GM12878 (cell line): ENCODE data around the gene THAP5. TPM values are rescaled to one million over a fixed set of nuclear protein-coding genes. Genes with fewer than 3 reads are reported as not detected.

Experiments used
- ASH2L ChIP-seq: fragments of 300-600, 200-600 bp; sonication (generic); IDR thresholded peaks from 2 replicates; pipeline ENCODE4 v1.6.1; 2017; ENCODE audit warnings: low read depth, mild to moderate bottlenecking, borderline replicate concordance
- ATF2 ChIP-seq: IDR thresholded peaks from 2 replicates; pipeline ENCODE4 v1.6.1; 2012; ENCODE audit warnings: low read length, inconsistent platforms
- BACH1 ChIP-seq: fragments of 450-650 bp; IDR thresholded peaks from 2 replicates; pipeline ENCODE4 v1.6.1; 2017; ENCODE audit warnings: mild to moderate bottlenecking, borderline replicate concordance
- BCL3 ChIP-seq: IDR thresholded peaks from 2 replicates; pipeline ENCODE4 v1.6.1; 2011; ENCODE audit warnings: borderline replicate concordance, low read depth, mild to moderate bottlenecking, moderate library complexity, low read length; ENCODE audit not compliant: insufficient read depth, poor library complexity, severe bottlenecking
- BHLHE40 ChIP-seq, 2 experiments: fragments of 450-650 bp in 1 of 2; IDR thresholded peaks; 2 replicates each; pipeline ENCODE4 v1.6.1; 2011 to 2017; ENCODE audit warnings: low read depth in 2 of 2, borderline replicate concordance in 1 of 2, improper control_type of control experiment in 1 of 2, low read length in 1 of 2, mild to moderate bottlenecking in 1 of 2
- E2F8 ChIP-seq: fragments of 450-650 bp; IDR thresholded peaks from 2 replicates; pipeline ENCODE4 v1.6.1; 2018; ENCODE audit warnings: mild to moderate bottlenecking, low read depth, moderate library complexity; ENCODE audit not compliant: partially characterized antibody
- EED ChIP-seq: sonication (generic); IDR thresholded peaks from 2 replicates; pipeline ENCODE4 v1.6.1; 2016; ENCODE audit warnings: antibody characterized with exemption, low read depth
- ESRRA ChIP-seq: IDR thresholded peaks from 2 replicates; pipeline ENCODE4 v1.6.1; 2012; ENCODE audit warnings: mild to moderate bottlenecking, low read length, improper control_type of control experiment
- FOXK2 ChIP-seq: fragments of 450-650 bp; IDR thresholded peaks from 2 replicates; pipeline ENCODE4 v1.6.1; 2017; ENCODE audit warnings: mild to moderate bottlenecking, moderate library complexity
- JUNB ChIP-seq: IDR thresholded peaks from 2 replicates; pipeline ENCODE4 v1.6.1; 2016; ENCODE audit warnings: antibody characterized with exemption, mild to moderate bottlenecking
- LARP7 ChIP-seq: fragments of 450-650 bp; IDR thresholded peaks from 2 replicates; pipeline ENCODE4 v1.6.1; 2017; ENCODE audit warnings: mild to moderate bottlenecking
- MEF2A ChIP-seq: IDR thresholded peaks from 2 replicates; pipeline ENCODE4 v1.6.1; 2011; ENCODE audit warnings: low read depth, mild to moderate bottlenecking, low read length, moderate library complexity; ENCODE audit not compliant: insufficient read depth
- NFYA ChIP-seq: IDR thresholded peaks from 2 replicates; pipeline ENCODE4 v1.6.1; 2011; ENCODE audit warnings: low read depth, mild to moderate bottlenecking, low read length, improper control_type of control experiment, borderline replicate concordance
- RELA ChIP-seq: fragments of 450-650 bp; IDR thresholded peaks from 2 replicates; pipeline ENCODE4 v1.8.0; 2014; ENCODE audit warnings: borderline replicate concordance; ENCODE audit not compliant: partially characterized antibody
- SIN3A ChIP-seq: IDR thresholded peaks from 2 replicates; pipeline ENCODE4 v1.6.1; 2012; ENCODE audit warnings: low read depth, low read length, improper control_type of control experiment
- SP1 ChIP-seq: IDR thresholded peaks from one replicate; pipeline ENCODE4 v1.6.1; 2011; ENCODE audit warnings: low read depth, low read length
- SREBF1 ChIP-seq: IDR thresholded peaks from 2 replicates; pipeline ENCODE4 v1.6.1; 2012; ENCODE audit warnings: mild to moderate bottlenecking, low read length
- ZNF217 ChIP-seq: fragments of 450-650 bp; IDR thresholded peaks from 2 replicates; pipeline ENCODE4 v1.6.1; 2017; ENCODE audit warnings: antibody characterized with exemption, mild to moderate bottlenecking
- ZSCAN29 ChIP-seq: fragments of 450-650 bp; IDR thresholded peaks from 2 replicates; pipeline ENCODE4 v1.6.1; 2017; ENCODE audit warnings: mild to moderate bottlenecking, moderate library complexity
- polyA plus RNA-seq, 11 experiments: library from polyadenylated mRNA; depleted of rRNA in 4 of 11; unstranded in 6 of 11; stranded (reverse) in 5 of 11; fragments of >200 nt; fragmentation: Nextera tagmentation in 4 of 11; fragmentation: Illumina TruSeq in 1 of 11; extraction: Ambion mirVana in 4 of 11; extraction: Trizol in 1 of 11; gene quantifications; 1 replicate in 1 of 11; 2 replicates in 10 of 11; pipeline versions ENCODE4 v1.2.1 to v1.2.3, GENCODE V29; 2011 to 2016; ENCODE audit warnings: inconsistent platforms in 2 of 11, missing spikeins in 2 of 11, low read depth in 1 of 11
- total RNA-seq, 4 experiments: library from RNA; depleted of rRNA in 3 of 4; stranded (reverse); fragments of >200 nt in 3 of 4; fragmentation: Illumina TruSeq in 1 of 4; extraction: Trizol in 1 of 4; gene quantifications; 2 replicates each; pipeline versions ENCODE4 v1.2.1 to v1.2.3, GENCODE V29; 2013 to 2021
- TF ChIP-seq, protein P1 (sequence below): fragments of 450-650 bp; IDR thresholded peaks from 2 replicates; pipeline ENCODE4 v1.6.1; 2016; ENCODE audit warnings: mild to moderate bottlenecking, moderate library complexity, borderline replicate concordance

THAP5 gene
- total and polyA plus RNA-seq, 10 of the 15 experiments (the other 5 are each of a cell fraction or from before 2014, with no cell fraction given) = 13.0 to 47.7 (median 24.2) TPM

GRCh38 chr7:108525985-108526767, 43.3 kb downstream of the THAP5 start, which contains the start of gene PNPLA8 (continued):
- TF ChIP-seq BCL3 (peak; percentile 24), ATF2 (no peak), MEF2A (0 out of 2 replicates have a peak, but pooled peaks have one; percentile 20), BHLHE40 (IDR thresholded peaks at IDR 0.05; ENCODE audit: borderline replicate concordance in 1 of 2, low read depth in 2 of 2, low read length in 1 of 2) (peak; percentile 79 to 90), RELA (peak; percentile 31), E2F8 (peak; percentile 87), NFYA (no peak), ESRRA (no peak), ASH2L (no peak), LARP7 (no peak), ZSCAN29 (no peak), SIN3A (peak; percentile 87), SP1 (peak; percentile 84), BACH1 (0 out of 2 replicates have a peak, but pooled peaks have one; percentile 4), JUNB (no peak), SREBF1 (no peak), ZNF217 (no peak), EED (0 out of 2 replicates have a peak, but pooled peaks have one; percentile 9), FOXK2 (no peak)
- TF ChIP-seq, protein P1, sequence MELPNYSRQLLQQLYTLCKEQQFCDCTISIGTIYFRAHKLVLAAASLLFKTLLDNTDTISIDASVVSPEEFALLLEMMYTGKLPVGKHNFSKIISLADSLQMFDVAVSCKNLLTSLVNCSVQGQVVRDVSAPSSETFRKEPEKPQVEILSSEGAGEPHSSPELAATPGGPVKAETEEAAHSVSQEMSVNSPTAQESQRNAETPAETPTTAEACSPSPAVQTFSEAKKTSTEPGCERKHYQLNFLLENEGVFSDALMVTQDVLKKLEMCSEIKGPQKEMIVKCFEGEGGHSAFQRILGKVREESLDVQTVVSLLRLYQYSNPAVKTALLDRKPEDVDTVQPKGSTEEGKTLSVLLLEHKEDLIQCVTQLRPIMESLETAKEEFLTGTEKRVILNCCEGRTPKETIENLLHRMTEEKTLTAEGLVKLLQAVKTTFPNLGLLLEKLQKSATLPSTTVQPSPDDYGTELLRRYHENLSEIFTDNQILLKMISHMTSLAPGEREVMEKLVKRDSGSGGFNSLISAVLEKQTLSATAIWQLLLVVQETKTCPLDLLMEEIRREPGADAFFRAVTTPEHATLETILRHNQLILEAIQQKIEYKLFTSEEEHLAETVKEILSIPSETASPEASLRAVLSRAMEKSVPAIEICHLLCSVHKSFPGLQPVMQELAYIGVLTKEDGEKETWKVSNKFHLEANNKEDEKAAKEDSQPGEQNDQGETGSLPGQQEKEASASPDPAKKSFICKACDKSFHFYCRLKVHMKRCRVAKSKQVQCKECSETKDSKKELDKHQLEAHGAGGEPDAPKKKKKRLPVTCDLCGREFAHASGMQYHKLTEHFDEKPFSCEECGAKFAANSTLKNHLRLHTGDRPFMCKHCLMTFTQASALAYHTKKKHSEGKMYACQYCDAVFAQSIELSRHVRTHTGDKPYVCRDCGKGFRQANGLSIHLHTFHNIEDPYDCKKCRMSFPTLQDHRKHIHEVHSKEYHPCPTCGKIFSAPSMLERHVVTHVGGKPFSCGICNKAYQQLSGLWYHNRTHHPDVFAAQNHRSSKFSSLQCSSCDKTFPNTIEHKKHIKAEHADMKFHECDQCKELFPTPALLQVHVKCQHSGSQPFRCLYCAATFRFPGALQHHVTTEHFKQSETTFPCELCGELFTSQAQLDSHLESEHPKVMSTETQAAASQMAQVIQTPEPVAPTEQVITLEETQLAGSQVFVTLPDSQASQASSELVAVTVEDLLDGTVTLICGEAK = peak; percentile 86; the same call in 1 of the 2 replicates
